A549 (cell line): ENCODE results near the gene MEIKIN.

Source experiments
- MAFK ChIP-seq: fragments of 450-650 bp; IDR thresholded peaks from 2 replicates; pipeline ENCODE4 v1.6.1; 2014; ENCODE audit not compliant: partially characterized antibody
- PHF8 ChIP-seq: fragments of 200-600 bp; sonication (generic); IDR thresholded peaks from 2 replicates; pipeline ENCODE4 v1.6.1; 2016; ENCODE audit warnings: low read depth, mild to moderate bottlenecking, antibody characterized with exemption, moderate library complexity, borderline replicate concordance
- POLR2A ChIP-seq: IDR thresholded peaks from 2 replicates; pipeline ENCODE4 v1.6.1; 2012; ENCODE audit warnings: mild to moderate bottlenecking, low read length
- RAD21 ChIP-seq, 2 experiments: fragments of >200 bp in 1 of 2; sonication (Bioruptor Twin) in 1 of 2; formaldehyde crosslinking in 1 of 2; IDR thresholded peaks in 1 of 2; conservative IDR thresholded peaks in 1 of 2; 2 replicates in 1 of 2; 3 replicates in 1 of 2; pipeline ENCODE4 v1.6.1; 2012 to 2018; ENCODE audit warnings: inconsistent platforms in 1 of 2
- TF ChIP-seq, protein P1 (sequence below): fragments of >200 bp; sonication (Bioruptor Twin); formaldehyde crosslinking; IDR thresholded peaks from 3 replicates; pipeline ENCODE4 v1.5.1; 2016
- TF ChIP-seq, protein P2 (sequence below): fragments of 150-350 bp; IDR thresholded peaks from 2 replicates; pipeline ENCODE4 v1.6.1; 2014; ENCODE audit warnings: low read depth, mild to moderate bottlenecking, low read length
- TF ChIP-seq, protein P3 (sequence below): fragments of 450-650 bp; IDR thresholded peaks from 2 replicates; pipeline ENCODE4 v1.6.1; 2014; ENCODE audit warnings: antibody characterized with exemption

DNA sequence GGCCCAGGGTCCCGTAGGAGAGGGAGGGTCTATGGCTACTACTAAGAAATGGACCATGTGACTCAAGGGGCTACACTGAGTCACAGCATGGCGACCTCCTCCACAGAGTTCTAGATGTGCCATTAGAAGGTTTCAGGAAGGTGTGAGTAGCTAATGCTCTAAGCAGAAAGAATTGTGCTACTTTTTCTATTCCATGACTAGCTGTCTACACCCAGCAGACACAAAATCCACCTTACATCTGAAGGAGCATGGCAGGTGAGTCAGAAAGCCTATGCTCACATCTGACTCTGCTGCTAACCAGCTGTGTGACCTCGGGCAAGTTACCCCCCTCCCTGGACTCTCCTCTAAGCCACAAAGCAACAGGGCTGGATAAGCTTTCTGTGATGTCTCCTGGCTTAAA lies 14.4 kb upstream of the MEIKIN start:
- TF ChIP-seq, protein P1, sequence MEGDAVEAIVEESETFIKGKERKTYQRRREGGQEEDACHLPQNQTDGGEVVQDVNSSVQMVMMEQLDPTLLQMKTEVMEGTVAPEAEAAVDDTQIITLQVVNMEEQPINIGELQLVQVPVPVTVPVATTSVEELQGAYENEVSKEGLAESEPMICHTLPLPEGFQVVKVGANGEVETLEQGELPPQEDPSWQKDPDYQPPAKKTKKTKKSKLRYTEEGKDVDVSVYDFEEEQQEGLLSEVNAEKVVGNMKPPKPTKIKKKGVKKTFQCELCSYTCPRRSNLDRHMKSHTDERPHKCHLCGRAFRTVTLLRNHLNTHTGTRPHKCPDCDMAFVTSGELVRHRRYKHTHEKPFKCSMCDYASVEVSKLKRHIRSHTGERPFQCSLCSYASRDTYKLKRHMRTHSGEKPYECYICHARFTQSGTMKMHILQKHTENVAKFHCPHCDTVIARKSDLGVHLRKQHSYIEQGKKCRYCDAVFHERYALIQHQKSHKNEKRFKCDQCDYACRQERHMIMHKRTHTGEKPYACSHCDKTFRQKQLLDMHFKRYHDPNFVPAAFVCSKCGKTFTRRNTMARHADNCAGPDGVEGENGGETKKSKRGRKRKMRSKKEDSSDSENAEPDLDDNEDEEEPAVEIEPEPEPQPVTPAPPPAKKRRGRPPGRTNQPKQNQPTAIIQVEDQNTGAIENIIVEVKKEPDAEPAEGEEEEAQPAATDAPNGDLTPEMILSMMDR: no peak
- TF ChIP-seq, protein P2, sequence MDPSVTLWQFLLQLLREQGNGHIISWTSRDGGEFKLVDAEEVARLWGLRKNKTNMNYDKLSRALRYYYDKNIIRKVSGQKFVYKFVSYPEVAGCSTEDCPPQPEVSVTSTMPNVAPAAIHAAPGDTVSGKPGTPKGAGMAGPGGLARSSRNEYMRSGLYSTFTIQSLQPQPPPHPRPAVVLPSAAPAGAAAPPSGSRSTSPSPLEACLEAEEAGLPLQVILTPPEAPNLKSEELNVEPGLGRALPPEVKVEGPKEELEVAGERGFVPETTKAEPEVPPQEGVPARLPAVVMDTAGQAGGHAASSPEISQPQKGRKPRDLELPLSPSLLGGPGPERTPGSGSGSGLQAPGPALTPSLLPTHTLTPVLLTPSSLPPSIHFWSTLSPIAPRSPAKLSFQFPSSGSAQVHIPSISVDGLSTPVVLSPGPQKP: no peak
- TF ChIP-seq, protein P3, sequence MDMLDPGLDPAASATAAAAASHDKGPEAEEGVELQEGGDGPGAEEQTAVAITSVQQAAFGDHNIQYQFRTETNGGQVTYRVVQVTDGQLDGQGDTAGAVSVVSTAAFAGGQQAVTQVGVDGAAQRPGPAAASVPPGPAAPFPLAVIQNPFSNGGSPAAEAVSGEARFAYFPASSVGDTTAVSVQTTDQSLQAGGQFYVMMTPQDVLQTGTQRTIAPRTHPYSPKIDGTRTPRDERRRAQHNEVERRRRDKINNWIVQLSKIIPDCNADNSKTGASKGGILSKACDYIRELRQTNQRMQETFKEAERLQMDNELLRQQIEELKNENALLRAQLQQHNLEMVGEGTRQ: no peak
- TF ChIP-seq MAFK (no peak), RAD21 (conservative IDR thresholded peaks at IDR 0.05 in 1 of 2, IDR thresholded peaks at IDR 0.05 in 1 of 2) (no peak), PHF8 (no peak), POLR2A (no peak)
